GM12878 (cell line): ENCODE data around the gene SYNM. TPM values are rescaled to one million over a fixed set of nuclear protein-coding genes. Genes with fewer than 3 reads are reported as not detected.

ENCODE experiments used
- ATAC-seq: fragments of 200-7000 bp; cut with Tn5 transposase; 3 replicates; pipeline ENCODE4 v1.9.1; 2020; ENCODE audit warnings: mild to moderate bottlenecking, moderate library complexity
- BruUV-seq: library from RNA; stranded (reverse); fragments of 400-500 nt; replicated peaks from 2 replicates; lab custom pipeline; 2021; lab: Mats Ljungman, UMichigan
- CTCF ChIA-PET: fragments of 300-600 bp; sonication (Branson Sonifier 250); formaldehyde crosslinking; extraction: SDS; loops from one replicate; lab custom pipeline; 2021; ENCODE audit warnings: inconsistent platforms; lab: Yijun Ruan, JAX
- POLR2A ChIA-PET: fragments of 350-600 bp; formaldehyde crosslinking; extraction: SDS; loops from one replicate; lab custom pipeline; 2021; ENCODE audit warnings: inconsistent platforms; lab: Charles Lee
- RAD21 ChIA-PET: fragments of 300-600 bp; sonication (Branson Sonifier 250); formaldehyde crosslinking; loops from one replicate; lab custom pipeline; 2023; ENCODE audit warnings: antibody characterized with exemption; ENCODE audit not compliant: unreplicated experiment; lab: Charles Lee
- SMC1A ChIA-PET: fragments of 300-600 bp; sonication (Branson Sonifier 250); formaldehyde crosslinking; loops from one replicate; lab custom pipeline; 2023; ENCODE audit not compliant: unreplicated experiment, uncharacterized antibody; lab: Charles Lee
- DNase-seq: peaks from one replicate; pipeline ENCODE4 v3.0.0-alpha.2; 2011; ENCODE audit warnings: low read depth, low spot score
- FAIRE-seq: peaks from 3 replicates; lab custom pipeline; 2011; peaks lifted over from hg19 to GRCh38; lab: Jason Lieb, UNC
- H2AFZ ChIP-seq: 2 replicates; pipeline ENCODE4 v1.6.0; 2011; ENCODE audit warnings: low read depth, low read length, control low read depth; ENCODE audit not compliant: control insufficient read depth
- H3K27ac ChIP-seq: 2 replicates; pipeline ENCODE4 v1.5.1; 2011; ENCODE audit warnings: control low read depth; ENCODE audit not compliant: control insufficient read depth, insufficient read depth
- H3K27me3 ChIP-seq, 2 experiments: replicated peaks in 1 of 2; 2 replicates each; pipeline versions ENCODE4 v1.6.0 to v1.6.1; 2011; ENCODE audit warnings: low read length in 1 of 2; ENCODE audit not compliant: control insufficient read depth in 2 of 2, insufficient read depth in 2 of 2
- H3K36me3 ChIP-seq, 2 experiments: 2 replicates each; pipeline ENCODE4 v1.5.1; 2011; ENCODE audit warnings: low read length in 1 of 2; ENCODE audit not compliant: control insufficient read depth in 2 of 2, insufficient read depth in 2 of 2
- H3K4me1 ChIP-seq: 2 replicates; pipeline ENCODE4 v1.6.1; 2011; ENCODE audit warnings: mild to moderate bottlenecking, low read length, moderate library complexity, mixed read lengths; ENCODE audit not compliant: control insufficient read depth, insufficient read depth
- H3K4me2 ChIP-seq: 2 replicates; pipeline ENCODE4 v1.6.0; 2011; ENCODE audit warnings: control low read depth; ENCODE audit not compliant: control insufficient read depth, insufficient read depth
- H3K4me3 ChIP-seq: fragments of 200-600 bp; sonication (generic); 2 replicates; pipeline ENCODE4 v1.5.1; 2016
- H3K79me2 ChIP-seq: 2 replicates; pipeline ENCODE4 v1.6.0; 2011; ENCODE audit warnings: low read length; ENCODE audit not compliant: control insufficient read depth, insufficient read depth
- H3K9ac ChIP-seq: 2 replicates; pipeline ENCODE4 v1.8.0; 2011; ENCODE audit warnings: low read length, control low read depth, mixed read lengths; ENCODE audit not compliant: control insufficient read depth, insufficient read depth
- H3K9me3 ChIP-seq: replicated peaks from 3 replicates; pipeline ENCODE4 v1.5.1; 2011; ENCODE audit warnings: mild to moderate bottlenecking, low read length; ENCODE audit not compliant: control insufficient read depth, insufficient read depth
- H4K20me1 ChIP-seq: 2 replicates; pipeline ENCODE4 v1.6.0; 2011; ENCODE audit not compliant: control insufficient read depth, insufficient read depth
- CHD4 ChIP-seq: fragments of 200-600 bp; sonication (generic); IDR thresholded peaks from 2 replicates; pipeline ENCODE4 v1.6.1; 2016; ENCODE audit warnings: mild to moderate bottlenecking
- IKZF1 ChIP-seq: fragments of 450-650 bp; conservative IDR thresholded peaks from 2 replicates; pipeline ENCODE4 v1.6.1; 2017; ENCODE audit warnings: antibody characterized with exemption, mild to moderate bottlenecking
- MTA2 ChIP-seq: fragments of 450-650 bp; IDR thresholded peaks from 2 replicates; pipeline ENCODE4 v1.6.1; 2016; ENCODE audit warnings: low read depth, mild to moderate bottlenecking, moderate library complexity
- MXI1 ChIP-seq: fragments of 150-350 bp; IDR thresholded peaks from 2 replicates; pipeline ENCODE4 v1.6.1; 2011; ENCODE audit warnings: low read depth, mild to moderate bottlenecking, inconsistent platforms, low read length, improper control_type of control experiment
- SMAD1 ChIP-seq: fragments of 450-650 bp; IDR thresholded peaks from 2 replicates; pipeline ENCODE4 v1.6.1; 2018; ENCODE audit warnings: mild to moderate bottlenecking, low read depth; ENCODE audit not compliant: partially characterized antibody
- SP1 ChIP-seq: IDR thresholded peaks from one replicate; pipeline ENCODE4 v1.6.1; 2011; ENCODE audit warnings: low read depth, low read length
- TAF1 ChIP-seq: IDR thresholded peaks from 2 replicates; pipeline ENCODE4 v1.6.1; 2011; ENCODE audit warnings: mild to moderate bottlenecking, low read depth, low read length, borderline replicate concordance
- TARDBP ChIP-seq: IDR thresholded peaks from 2 replicates; pipeline ENCODE4 v1.6.1; 2016; ENCODE audit warnings: borderline replicate concordance
- ZBED1 ChIP-seq: IDR thresholded peaks from 2 replicates; pipeline ENCODE4 v1.6.1; 2016; ENCODE audit warnings: borderline replicate concordance
- ZNF622 ChIP-seq: fragments of 450-650 bp; IDR thresholded peaks from 2 replicates; pipeline ENCODE4 v1.6.1; 2017; ENCODE audit warnings: mild to moderate bottlenecking, inconsistent platforms
- WGBS: methylation state at CpG from one replicate; pipeline ENCODE4 v1.1.6; 2016; ENCODE audit warnings: low lambda C conversion rate; ENCODE audit not compliant: insufficient replicate concordance, insufficient coverage; ENCODE audit errors: missing lambda C conversion rate; 5-methylcytosine and 5-hydroxymethylcytosine counted together
- in situ Hi-C: fragments of 300-500 bp; cut with MboI; formaldehyde crosslinking; loops from 9 replicates; pipeline ENCODE4 v1.14.3; 2018; ENCODE audit warnings: mixed read lengths
- intact Hi-C: fragments of 100-400 bp; cut with micrococcal nuclease; formaldehyde crosslinking; loops from one replicate; pipeline ENCODE4 v1.14.2; 2022; ENCODE audit not compliant: unreplicated experiment
- polyA plus RNA-seq, 11 experiments: library from polyadenylated mRNA; depleted of rRNA in 4 of 11; unstranded in 6 of 11; stranded (reverse) in 5 of 11; fragments of >200 nt; fragmentation: Nextera tagmentation in 4 of 11; fragmentation: Illumina TruSeq in 1 of 11; extraction: Ambion mirVana in 4 of 11; extraction: Trizol in 1 of 11; gene quantifications; 1 replicate in 1 of 11; 2 replicates in 10 of 11; pipeline versions ENCODE4 v1.2.1 to v1.2.3, GENCODE V29; 2011 to 2016; ENCODE audit warnings: inconsistent platforms in 2 of 11, missing spikeins in 2 of 11, low read depth in 1 of 11
- total RNA-seq, 4 experiments: library from RNA; depleted of rRNA in 3 of 4; stranded (reverse); fragments of >200 nt in 3 of 4; fragmentation: Illumina TruSeq in 1 of 4; extraction: Trizol in 1 of 4; gene quantifications; 2 replicates each; pipeline versions ENCODE4 v1.2.1 to v1.2.3, GENCODE V29; 2013 to 2021
- TF ChIP-seq, protein P1 (sequence below): fragments of 150-350 bp; IDR thresholded peaks from 2 replicates; pipeline ENCODE4 v1.6.1; 2014; ENCODE audit warnings: mild to moderate bottlenecking, low read depth, low read length

The SYNM gene
- total and polyA plus RNA-seq, 10 of the 15 experiments (the other 5 are each of a cell fraction or from before 2014, with no cell fraction given), result 0.05 to 1.1 (median 0.89) TPM; not detected in 1

DNA sequence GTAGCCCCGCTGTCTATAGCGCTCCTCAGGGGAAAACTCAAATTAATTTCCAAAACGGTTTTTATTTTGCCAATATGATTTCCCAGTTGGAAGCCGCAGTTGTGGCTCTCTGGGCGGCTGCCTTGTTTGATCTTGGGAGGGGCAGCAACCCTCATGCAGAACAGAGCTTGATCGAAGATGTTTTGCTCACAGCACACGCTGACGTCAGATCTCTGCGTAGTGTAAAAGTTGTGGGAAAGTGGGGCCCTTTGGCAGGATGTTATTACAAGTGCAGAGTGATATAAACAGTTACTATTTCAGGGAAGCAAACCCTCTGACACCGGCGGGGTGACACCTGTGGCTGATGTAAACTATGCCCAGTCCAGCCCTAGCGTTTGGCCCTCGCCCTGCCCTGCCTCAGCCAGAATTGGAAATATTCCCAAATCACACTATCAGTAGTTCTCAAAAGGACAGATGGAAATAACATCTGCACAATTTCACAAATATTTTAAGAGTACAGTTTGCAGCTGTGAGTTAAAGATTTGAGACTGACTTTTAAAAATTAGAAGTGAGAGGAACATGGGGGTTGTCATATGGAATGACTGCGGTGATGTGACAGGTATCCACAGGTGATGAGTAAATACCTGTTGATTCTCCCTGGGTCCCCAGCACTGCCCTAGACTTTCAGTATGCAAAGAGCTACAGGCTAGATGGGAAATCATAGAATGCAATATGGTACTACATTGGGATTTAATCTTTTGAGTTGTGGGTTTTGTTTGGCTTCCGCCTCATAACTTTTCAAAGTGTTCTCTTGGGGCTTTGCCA, 1.7 kb downstream of the SYNM start:
- ChIA-PET POLR2A (no interaction called here), CTCF (interaction anchor here (0.8 to 0.9 kb wide), 2 partner anchors 104 to 107 kb away, joined by 3 to 4 read pairs; no protein-coding TSS in a partner anchor), SMC1A (interaction anchor here (0.6 to 2.0 kb wide), 3 partner anchors 61 to 239 kb away, joined by 3 to 16 read pairs (median 3); no protein-coding TSS in a partner anchor), RAD21 (no interaction called here)
- Histone ChIP-seq H2AFZ (no peak overlapping the region), H3K9ac (no peak overlapping the region), H3K4me2 (peak overlapping the region; percentile 69; the same call in 1 of the 2 replicates), H3K27me3 (peaks cover 0 to 5% of the 10 kb centered on the region in 2 experiments; a peak in 1 of 4 replicates), H4K20me1 (no peaks in the 10 kb centered on the region), H3K9me3 (no peaks in the 10 kb centered on the region; the same call in 2 of the 3 replicates), H3K36me3 (no peaks in the 10 kb centered on the region), H3K4me3 (no peak overlapping the region), H3K79me2 (no peaks in the 10 kb centered on the region), H3K27ac (no peak overlapping the region), H3K4me1 (peaks cover 14% of the 10 kb centered on the region)
- intact Hi-C loops, result loop anchor here (10.0 kb wide), 1 partner anchor 648 kb away; no protein-coding TSS in a partner anchor
- 81% methylated on average over 15 of the region's 15 CpGs for WGBS
- FAIRE-seq, result no peak
- ATAC-seq, result no peak
- no peak for DNase-seq
- in situ Hi-C loops, result loop anchor here (25.0 kb wide), 1 partner anchor 631 kb away; the partner anchor contains the start of gene LYSMD4
- no TSS peak for BruUV-seq
- no peak for TF ChIP-seq TARDBP
- no peak for TF ChIP-seq IKZF1

GRCh38 chr15:99108993-99109392, 4.1 kb downstream of the SYNM start:
- Histone ChIP-seq H3K9me3 (no peaks in the 10 kb centered on the region; the same call in 2 of the 3 replicates), H3K4me1 (peaks cover 14% of the 10 kb centered on the region), H3K36me3 (no peaks in the 10 kb centered on the region), H3K27me3 (no peaks in the 10 kb centered on the region), H3K4me3 (no peak overlapping the region), H3K27ac (no peak overlapping the region), H4K20me1 (no peaks in the 10 kb centered on the region), H3K79me2 (no peaks in the 10 kb centered on the region), H3K9ac (no peak overlapping the region), H3K4me2 (no peak overlapping the region), H2AFZ (no peak overlapping the region)
- no peak for ATAC-seq
- no peak for FAIRE-seq
- no TSS peak for BruUV-seq
- ChIA-PET CTCF (interaction anchor here (1.1 to 2.7 kb wide), 4 partner anchors 8 to 105 kb away, joined by 3 to 10 read pairs (median 4); no protein-coding TSS in a partner anchor), RAD21 (interaction anchor here (0.5 to 1.5 kb wide), 5 partner anchors 18 to 99 kb away, joined by 3 to 4 read pairs (median 3); no protein-coding TSS in a partner anchor), SMC1A (interaction anchor here (0.6 to 2.7 kb wide), 11 partner anchors 8 to 104 kb away, joined by 3 to 11 read pairs (median 4); no protein-coding TSS in a partner anchor), POLR2A (interaction anchor here (0.6 kb wide), 1 partner anchor 51 kb away, joined by 5 read pairs; no protein-coding TSS in a partner anchor)
- intact Hi-C loops (loop anchor here (10.0 kb wide), 1 partner anchor 646 kb away; no protein-coding TSS in a partner anchor), in situ Hi-C loops (loop anchor here (25.0 kb wide), 1 partner anchor 628 kb away; the partner anchor contains the start of gene LYSMD4)
- DNase-seq, result no peak
- 77% methylated on average over 5 of the region's 5 CpGs for WGBS
- no peak for TF ChIP-seq SP1
- no peak for TF ChIP-seq CHD4
- no peak for TF ChIP-seq ZBED1
- no peak for TF ChIP-seq MXI1
- TF ChIP-seq MTA2, result no peak
- TF ChIP-seq SMAD1, result no peak
- TF ChIP-seq, protein P1, sequence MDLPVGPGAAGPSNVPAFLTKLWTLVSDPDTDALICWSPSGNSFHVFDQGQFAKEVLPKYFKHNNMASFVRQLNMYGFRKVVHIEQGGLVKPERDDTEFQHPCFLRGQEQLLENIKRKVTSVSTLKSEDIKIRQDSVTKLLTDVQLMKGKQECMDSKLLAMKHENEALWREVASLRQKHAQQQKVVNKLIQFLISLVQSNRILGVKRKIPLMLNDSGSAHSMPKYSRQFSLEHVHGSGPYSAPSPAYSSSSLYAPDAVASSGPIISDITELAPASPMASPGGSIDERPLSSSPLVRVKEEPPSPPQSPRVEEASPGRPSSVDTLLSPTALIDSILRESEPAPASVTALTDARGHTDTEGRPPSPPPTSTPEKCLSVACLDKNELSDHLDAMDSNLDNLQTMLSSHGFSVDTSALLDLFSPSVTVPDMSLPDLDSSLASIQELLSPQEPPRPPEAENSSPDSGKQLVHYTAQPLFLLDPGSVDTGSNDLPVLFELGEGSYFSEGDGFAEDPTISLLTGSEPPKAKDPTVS, result no peak
- no peak for TF ChIP-seq ZNF622
- no peak for TF ChIP-seq TAF1
